ENCODE data around the gene ALCAM.

Gene ALCAM

DNA sequence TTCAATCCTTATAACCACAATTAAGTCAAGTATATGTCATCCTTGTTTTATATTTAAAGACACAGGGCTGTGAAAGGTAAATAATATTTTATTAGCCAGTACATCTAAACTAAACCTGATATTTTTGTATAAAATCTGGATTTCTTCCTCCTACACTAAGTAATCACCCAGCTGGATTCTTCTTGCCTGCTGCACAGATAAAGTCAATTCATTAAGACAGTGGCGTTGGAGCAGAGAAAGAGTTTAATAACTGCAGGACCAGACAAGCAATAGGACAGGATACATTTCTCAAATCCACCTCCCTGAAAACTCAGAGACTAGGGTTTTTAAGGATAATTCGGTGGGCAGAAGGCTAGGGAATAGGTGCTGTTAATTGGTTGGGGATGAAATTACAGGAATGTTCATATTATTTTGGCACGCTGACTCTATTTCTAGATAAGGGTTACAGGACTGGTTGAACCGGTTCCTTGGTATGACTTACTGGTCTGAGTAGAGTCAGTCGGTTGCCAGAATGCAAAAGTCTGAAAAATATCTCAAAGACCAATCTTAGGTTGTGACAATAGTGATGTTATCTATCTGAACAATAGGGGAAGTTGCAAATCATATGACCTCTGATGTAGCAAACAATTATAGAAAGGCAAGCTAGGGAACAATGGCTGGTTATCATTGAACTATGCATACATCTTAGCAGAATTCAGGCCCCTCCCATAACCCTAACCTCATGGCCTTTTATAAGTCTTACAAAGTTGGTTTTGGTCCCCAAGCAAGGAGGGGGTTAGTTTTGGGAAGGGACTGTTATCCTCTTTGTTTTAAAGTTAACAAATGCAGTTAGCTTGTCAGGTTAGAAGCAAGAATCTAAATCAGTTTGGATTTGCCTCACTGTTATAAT, 244.8 kb downstream of the ALCAM start:
- TF ChIP-seq, protein P1, sequence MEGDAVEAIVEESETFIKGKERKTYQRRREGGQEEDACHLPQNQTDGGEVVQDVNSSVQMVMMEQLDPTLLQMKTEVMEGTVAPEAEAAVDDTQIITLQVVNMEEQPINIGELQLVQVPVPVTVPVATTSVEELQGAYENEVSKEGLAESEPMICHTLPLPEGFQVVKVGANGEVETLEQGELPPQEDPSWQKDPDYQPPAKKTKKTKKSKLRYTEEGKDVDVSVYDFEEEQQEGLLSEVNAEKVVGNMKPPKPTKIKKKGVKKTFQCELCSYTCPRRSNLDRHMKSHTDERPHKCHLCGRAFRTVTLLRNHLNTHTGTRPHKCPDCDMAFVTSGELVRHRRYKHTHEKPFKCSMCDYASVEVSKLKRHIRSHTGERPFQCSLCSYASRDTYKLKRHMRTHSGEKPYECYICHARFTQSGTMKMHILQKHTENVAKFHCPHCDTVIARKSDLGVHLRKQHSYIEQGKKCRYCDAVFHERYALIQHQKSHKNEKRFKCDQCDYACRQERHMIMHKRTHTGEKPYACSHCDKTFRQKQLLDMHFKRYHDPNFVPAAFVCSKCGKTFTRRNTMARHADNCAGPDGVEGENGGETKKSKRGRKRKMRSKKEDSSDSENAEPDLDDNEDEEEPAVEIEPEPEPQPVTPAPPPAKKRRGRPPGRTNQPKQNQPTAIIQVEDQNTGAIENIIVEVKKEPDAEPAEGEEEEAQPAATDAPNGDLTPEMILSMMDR (IDR thresholded peaks at IDR 0.05; ENCODE audit: extremely low read depth, insufficient read depth, missing control alignments), result no peak
- in situ Hi-C loops (cut with MboI; ENCODE audit: low pct_unique_long_range_greater_than_20kb, low sequenced_read_pairs, unreplicated experiment), result no loop called here
- DNase-seq (ENCODE audit: low spot score), result no peak

DNA sequence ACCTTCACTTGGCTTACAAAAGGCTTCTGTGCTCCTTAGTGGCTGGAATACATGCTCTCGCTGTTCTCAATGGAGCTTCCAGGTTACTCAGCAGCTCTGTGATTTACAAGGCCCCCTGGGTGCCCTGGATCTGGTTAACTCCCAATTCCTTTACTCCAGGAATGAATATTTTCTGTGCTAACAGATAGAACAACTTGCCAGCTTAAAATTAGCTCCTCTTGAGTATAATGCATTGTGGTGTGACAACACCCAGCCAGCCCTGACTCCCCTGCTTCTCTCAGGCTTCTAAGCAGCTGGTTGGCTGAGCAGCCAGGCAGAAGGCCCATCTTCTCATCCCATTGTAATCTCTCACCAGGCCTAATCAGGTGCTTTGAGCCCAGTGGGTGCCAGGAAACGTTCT, 246.4 kb downstream of the ALCAM start:
- in situ Hi-C loops (cut with MboI; ENCODE audit: low pct_unique_long_range_greater_than_20kb, low sequenced_read_pairs, unreplicated experiment), result no loop called here
- TF ChIP-seq, protein P1 (IDR thresholded peaks at IDR 0.05; ENCODE audit: extremely low read depth, insufficient read depth, missing control alignments), result no peak

DNA sequence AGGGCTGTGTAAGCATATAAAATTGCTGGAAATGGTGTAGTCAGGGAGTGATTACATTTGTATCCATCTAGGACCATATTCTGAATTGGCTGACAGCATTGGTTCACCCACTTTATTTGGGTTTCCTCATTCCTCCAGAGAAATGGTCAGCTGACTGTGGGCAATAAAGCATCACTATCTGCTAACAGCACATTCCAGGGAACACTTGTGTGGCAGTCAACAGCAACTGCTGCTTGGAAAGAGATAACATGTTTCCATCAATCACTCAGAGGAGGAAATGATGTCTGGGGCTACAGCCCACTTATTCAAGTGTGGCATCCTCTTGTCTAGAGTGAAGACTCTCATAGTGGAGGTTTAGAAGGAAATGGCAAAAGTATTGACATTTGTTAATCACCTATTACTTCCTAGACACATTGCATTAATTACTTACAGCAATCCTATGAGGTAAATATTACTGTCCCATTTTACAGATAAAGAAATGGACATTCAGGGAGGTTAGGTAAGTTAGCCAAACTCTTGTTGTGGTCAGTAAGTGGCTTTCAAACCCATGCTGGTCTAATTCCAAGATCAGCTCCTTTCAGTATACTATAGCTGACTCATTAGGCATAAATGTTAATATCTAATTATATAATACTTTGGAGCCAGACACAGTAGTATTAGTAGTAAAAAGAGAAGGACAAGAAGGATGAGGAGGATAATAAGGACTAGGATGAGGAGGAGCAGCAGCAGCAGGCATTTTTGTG, 247.8 kb downstream of the ALCAM start:
- in situ Hi-C loops (cut with MboI; ENCODE audit: low pct_unique_long_range_greater_than_20kb, low sequenced_read_pairs, unreplicated experiment), result no loop called here
- DNase-seq (ENCODE audit: low spot score), result no peak
- TF ChIP-seq, protein P1 (IDR thresholded peaks at IDR 0.05; ENCODE audit: extremely low read depth, insufficient read depth, missing control alignments), result no peak

More for the DNA sequence above, 246.4 kb downstream of the ALCAM start:
- DNase-seq (ENCODE audit: low spot score), result no peak

DNA sequence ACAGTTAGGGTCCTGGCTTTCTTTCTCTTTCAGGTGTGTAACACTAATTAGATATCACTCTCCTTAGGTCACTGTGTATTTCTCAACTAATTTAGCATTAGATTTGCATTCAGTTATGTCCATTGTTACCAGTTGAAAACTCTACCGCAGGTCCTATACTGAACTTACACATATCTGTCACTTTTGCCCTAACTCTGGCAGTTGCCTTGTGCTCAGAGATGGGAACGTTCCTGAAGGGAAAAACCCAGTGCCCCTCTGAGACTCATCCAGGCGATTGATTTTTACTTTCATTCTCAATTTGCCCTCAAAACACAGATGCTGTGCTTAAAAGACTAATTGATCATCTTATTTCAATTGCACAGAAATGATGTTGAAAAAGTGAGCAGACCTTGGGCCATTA, 249.1 kb downstream of the ALCAM start:
- TF ChIP-seq, protein P1 (IDR thresholded peaks at IDR 0.05; ENCODE audit: extremely low read depth, insufficient read depth, missing control alignments), result no peak
- in situ Hi-C loops (cut with MboI; ENCODE audit: low pct_unique_long_range_greater_than_20kb, low sequenced_read_pairs, unreplicated experiment), result no loop called here
- DNase-seq (ENCODE audit: low spot score), result no peak

DNA sequence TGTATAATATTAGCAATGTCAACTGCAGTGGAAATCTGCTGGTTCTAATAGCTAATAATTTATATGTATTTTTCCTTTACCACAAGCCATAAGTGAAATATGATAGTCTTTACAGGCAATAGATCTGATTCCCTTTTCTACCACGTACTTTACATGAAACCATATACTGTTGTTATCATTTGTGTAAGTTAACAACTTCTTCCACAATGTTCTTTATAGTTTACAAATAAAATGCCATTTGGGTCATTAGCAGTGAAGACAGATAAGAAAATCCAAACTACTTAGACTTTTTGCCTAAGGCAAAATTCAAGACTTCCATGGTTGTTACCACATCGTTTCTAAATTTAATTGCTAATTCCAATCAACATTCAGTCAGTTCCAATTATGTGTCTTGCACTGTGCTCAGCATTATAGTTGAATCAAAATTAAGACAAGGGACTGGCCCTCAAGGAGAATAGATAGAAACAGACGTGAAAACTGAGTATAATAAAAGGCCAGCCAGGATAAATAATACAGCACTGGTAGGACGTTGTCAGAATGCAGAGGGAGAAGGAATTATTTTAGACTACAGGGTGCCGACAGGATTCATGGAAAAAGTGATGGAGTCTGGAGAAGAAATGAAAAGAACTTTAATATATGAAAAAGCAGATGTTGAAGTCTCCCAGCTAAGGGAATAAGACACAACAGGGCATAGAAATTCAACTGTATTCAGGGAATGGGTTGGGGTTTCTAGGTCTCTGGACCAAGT, 249.8 kb downstream of the ALCAM start:
- in situ Hi-C loops (cut with MboI; ENCODE audit: low pct_unique_long_range_greater_than_20kb, low sequenced_read_pairs, unreplicated experiment), result no loop called here
- no peak for DNase-seq (ENCODE audit: low spot score)
- TF ChIP-seq, protein P1 (IDR thresholded peaks at IDR 0.05; ENCODE audit: extremely low read depth, insufficient read depth, missing control alignments), result no peak

DNA sequence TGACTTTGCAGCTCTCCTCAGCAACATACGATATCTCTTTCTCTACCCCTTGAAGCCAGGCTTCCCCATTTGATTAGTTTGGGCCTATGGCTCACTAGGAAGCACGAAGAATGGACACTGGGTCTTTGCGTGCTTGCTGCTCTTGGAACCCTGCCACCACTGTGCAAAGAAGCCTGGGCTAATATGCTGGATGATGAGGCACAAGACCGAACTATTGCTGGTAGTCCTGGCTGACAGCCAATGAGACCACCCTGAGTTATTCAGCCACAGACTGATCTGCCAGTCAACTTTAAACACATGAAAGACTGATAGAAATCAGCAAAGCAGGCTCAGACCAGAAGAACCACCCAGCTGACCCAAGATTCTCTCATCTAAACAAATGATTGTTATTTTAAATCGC, 251.8 kb downstream of the ALCAM start:
- in situ Hi-C loops (cut with MboI; ENCODE audit: low pct_unique_long_range_greater_than_20kb, low sequenced_read_pairs, unreplicated experiment), result no loop called here
- DNase-seq (ENCODE audit: low spot score), result no peak
- TF ChIP-seq, protein P1 (IDR thresholded peaks at IDR 0.05; ENCODE audit: extremely low read depth, insufficient read depth, missing control alignments), result no peak
